PFSK-1 (cell line): Measurements from ENCODE around the gene ATG4A.

Experiments
- FOXP2 ChIP-seq: optimal IDR thresholded peaks from 2 replicates; pipeline ENCODE3; 2011; ENCODE audit warnings: borderline replicate concordance, control low read depth, inconsistent platforms; ENCODE audit not compliant: insufficient read depth; ENCODE audit errors: extremely low read length, extremely low read depth
- POLR2AphosphoS5 ChIP-seq: IDR thresholded peaks from 2 replicates; pipeline ENCODE4 v1.6.1; 2012; ENCODE audit warnings: low read depth, mild to moderate bottlenecking, control low read depth, low read length, moderate library complexity
- REST ChIP-seq, 2 experiments: IDR thresholded peaks; 2 replicates each; pipeline versions ENCODE4 v1.6.1 to v1.8.0; 2011 to 2012; ENCODE audit warnings: low read depth in 2 of 2, low read length in 2 of 2, control low read depth in 1 of 2, inconsistent platforms in 1 of 2, mild to moderate bottlenecking in 1 of 2, moderate library complexity in 1 of 2; ENCODE audit not compliant: insufficient read depth in 1 of 2
- SIN3A ChIP-seq: IDR thresholded peaks from 2 replicates; pipeline ENCODE4 v1.6.1; 2012; ENCODE audit warnings: mild to moderate bottlenecking, low read length, moderate library complexity, borderline replicate concordance; ENCODE audit not compliant: insufficient read depth
- TAF1 ChIP-seq: IDR thresholded peaks from 2 replicates; pipeline ENCODE4 v1.6.1; 2012; ENCODE audit warnings: low read length, control low read depth, borderline replicate concordance; ENCODE audit not compliant: insufficient read depth

GRCh38 chrX:108171671-108172070 is 80.1 kb downstream of the ATG4A start:
- TF ChIP-seq REST (IDR thresholded peaks at IDR 0.05; ENCODE audit: insufficient read depth in 1 of 2, low read depth in 2 of 2, low read length in 2 of 2) (no peak), SIN3A (no peak), POLR2AphosphoS5 (no peak), TAF1 (no peak), FOXP2 (no peak)
